Keratinocyte (primary cell): ENCODE measurements around the gene MTSS2. TPM values are rescaled to one million over a fixed set of nuclear protein-coding genes. Genes with fewer than 3 reads are reported as not detected.

ENCODE experiments used
- DNase-seq: peaks from one replicate; pipeline ENCODE4 v3.0.0-alpha.2; 2011; ENCODE audit warnings: low read depth, missing footprints, low spot score
- FAIRE-seq: peaks from 2 replicates; lab custom pipeline; 2011; peaks lifted over from hg19 to GRCh38; lab: Jason Lieb, UNC
- H2AFZ ChIP-seq: 2 replicates; pipeline ENCODE4 v1.6.0; 2012; ENCODE audit warnings: low read length, control low read depth, inconsistent platforms; ENCODE audit not compliant: control insufficient read depth
- H3K27ac ChIP-seq: 2 replicates; pipeline ENCODE4 v1.5.1; 2011; ENCODE audit warnings: low read length; ENCODE audit not compliant: control insufficient read depth, insufficient read depth
- H3K27me3 ChIP-seq: 3 replicates; pipeline ENCODE4 v1.6.0; 2011; ENCODE audit warnings: low read length; ENCODE audit not compliant: control insufficient read depth, insufficient read depth; ENCODE audit errors: extremely low read depth
- H3K36me3 ChIP-seq, 2 experiments: 2 replicates in 1 of 2; 3 replicates in 1 of 2; pipeline ENCODE4 v1.5.1; 2011; ENCODE audit warnings: low read length in 2 of 2, mild to moderate bottlenecking in 1 of 2; ENCODE audit not compliant: control insufficient read depth in 2 of 2, insufficient read depth in 2 of 2; ENCODE audit errors: extremely low read depth in 1 of 2
- H3K4me1 ChIP-seq: 3 replicates; pipeline ENCODE4 v1.5.1; 2011; ENCODE audit warnings: low read length; ENCODE audit not compliant: control insufficient read depth, insufficient read depth; ENCODE audit errors: extremely low read depth
- H3K4me2 ChIP-seq: 3 replicates; pipeline ENCODE4 v1.6.0; 2011; ENCODE audit warnings: low read depth, low read length; ENCODE audit not compliant: control insufficient read depth, insufficient read depth; ENCODE audit errors: extremely low read depth
- H3K4me3 ChIP-seq, 3 experiments: fragments of 200-600 bp in 1 of 3; sonication (generic) in 1 of 3; 2 replicates in 2 of 3; 3 replicates in 1 of 3; pipeline ENCODE4 v1.5.1; 2011 to 2016; ENCODE audit warnings: low read length in 3 of 3, mild to moderate bottlenecking in 3 of 3, control low read depth in 2 of 3, inconsistent platforms in 1 of 3, low read depth in 1 of 3, mixed read lengths in 1 of 3, mixed run types in 1 of 3, moderate library complexity in 1 of 3; ENCODE audit not compliant: control insufficient read depth in 2 of 3, insufficient read depth in 2 of 3; ENCODE audit errors: extremely low read depth in 1 of 3
- H3K79me2 ChIP-seq: 2 replicates; pipeline ENCODE4 v1.6.0; 2012; ENCODE audit warnings: low read length; ENCODE audit not compliant: control insufficient read depth, insufficient read depth
- H3K9ac ChIP-seq: 3 replicates; pipeline ENCODE4 v1.6.0; 2011; ENCODE audit warnings: low read length; ENCODE audit not compliant: control insufficient read depth, insufficient read depth; ENCODE audit errors: extremely low read depth
- H3K9me1 ChIP-seq: 3 replicates; pipeline ENCODE4 v1.6.0; 2011; ENCODE audit warnings: low read length; ENCODE audit not compliant: control insufficient read depth, insufficient read depth; ENCODE audit errors: extremely low read depth
- H3K9me3 ChIP-seq: 2 replicates; pipeline ENCODE4 v1.5.1; 2012; ENCODE audit warnings: low read depth, low read length; ENCODE audit not compliant: control insufficient read depth
- H4K20me1 ChIP-seq: 3 replicates; pipeline ENCODE4 v1.6.0; 2011; ENCODE audit warnings: low read length; ENCODE audit not compliant: control insufficient read depth, insufficient read depth; ENCODE audit errors: extremely low read depth
- EZH2 ChIP-seq: IDR thresholded peaks from one replicate; pipeline ENCODE4 v1.6.1; 2012; ENCODE audit warnings: inconsistent platforms, mild to moderate bottlenecking, low read length, moderate library complexity
- dilution Hi-C: fragments of 300-500 bp; cut with MboI; formaldehyde crosslinking; loops from one replicate; pipeline ENCODE4 v1.7.0; 2020; ENCODE audit warnings: low sequenced_read_pairs; ENCODE audit not compliant: extremely low pct_ligation_motif_present
- polyA plus RNA-seq, 5 experiments: library from polyadenylated mRNA; depleted of rRNA in 3 of 5; stranded (reverse) in 3 of 5; stranded (forward) in 1 of 5; unstranded in 1 of 5; fragments of >200 nt; gene quantifications; 1 replicate in 1 of 5; 2 replicates in 3 of 5; 3 replicates in 1 of 5; pipeline versions ENCODE4 v1.2.1 to v1.2.3, GENCODE V29; 2011 to 2012; ENCODE audit warnings: missing spikeins in 2 of 5, low read depth in 1 of 5, low replicate concordance in 1 of 5
- TF ChIP-seq, protein P1 (sequence below), 3 experiments: IDR thresholded peaks in 1 of 3; conservative IDR thresholded peaks in 1 of 3; optimal IDR thresholded peaks in 1 of 3; 2 replicates in 2 of 3; 3 replicates in 1 of 3; pipeline versions ENCODE3 to v1.5.1; 2011; ENCODE audit warnings: low read length in 3 of 3, mild to moderate bottlenecking in 3 of 3, moderate library complexity in 2 of 3, control low read depth in 1 of 3, inconsistent platforms in 1 of 3; ENCODE audit not compliant: insufficient read depth in 2 of 3; ENCODE audit errors: extremely low read depth in 1 of 3

Gene MTSS2
- polyA plus RNA-seq, 1 donor (not counting 4 experiments of a cell fraction or from before 2014, with no cell fraction given) = 13.3 TPM

DNA sequence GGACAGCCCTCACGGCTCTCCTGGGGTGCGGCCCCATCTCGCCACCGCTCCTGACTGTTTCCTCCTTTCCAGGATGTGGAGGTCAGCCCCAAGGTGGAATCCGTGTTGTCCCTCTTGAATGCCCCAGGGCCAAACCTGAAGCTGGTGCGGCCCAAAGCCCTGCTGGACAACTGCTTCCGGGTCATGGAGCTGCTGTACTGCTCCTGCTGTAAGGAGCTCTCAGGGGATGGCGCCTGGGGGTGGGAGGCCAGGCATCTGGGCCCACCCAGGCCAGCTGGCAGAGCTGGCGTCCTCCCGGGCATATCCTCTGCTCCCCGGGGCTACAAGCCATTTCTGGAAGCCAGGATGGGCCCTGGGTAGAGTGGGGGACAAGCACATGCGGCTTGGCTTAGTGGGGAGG is 26.3 kb downstream of the MTSS2 start:
- no peak for TF ChIP-seq EZH2
- TF ChIP-seq, protein P1, sequence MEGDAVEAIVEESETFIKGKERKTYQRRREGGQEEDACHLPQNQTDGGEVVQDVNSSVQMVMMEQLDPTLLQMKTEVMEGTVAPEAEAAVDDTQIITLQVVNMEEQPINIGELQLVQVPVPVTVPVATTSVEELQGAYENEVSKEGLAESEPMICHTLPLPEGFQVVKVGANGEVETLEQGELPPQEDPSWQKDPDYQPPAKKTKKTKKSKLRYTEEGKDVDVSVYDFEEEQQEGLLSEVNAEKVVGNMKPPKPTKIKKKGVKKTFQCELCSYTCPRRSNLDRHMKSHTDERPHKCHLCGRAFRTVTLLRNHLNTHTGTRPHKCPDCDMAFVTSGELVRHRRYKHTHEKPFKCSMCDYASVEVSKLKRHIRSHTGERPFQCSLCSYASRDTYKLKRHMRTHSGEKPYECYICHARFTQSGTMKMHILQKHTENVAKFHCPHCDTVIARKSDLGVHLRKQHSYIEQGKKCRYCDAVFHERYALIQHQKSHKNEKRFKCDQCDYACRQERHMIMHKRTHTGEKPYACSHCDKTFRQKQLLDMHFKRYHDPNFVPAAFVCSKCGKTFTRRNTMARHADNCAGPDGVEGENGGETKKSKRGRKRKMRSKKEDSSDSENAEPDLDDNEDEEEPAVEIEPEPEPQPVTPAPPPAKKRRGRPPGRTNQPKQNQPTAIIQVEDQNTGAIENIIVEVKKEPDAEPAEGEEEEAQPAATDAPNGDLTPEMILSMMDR (optimal IDR thresholded peaks at IDR 0.05 in 1 of 3, IDR thresholded peaks at IDR 0.05 in 1 of 3, conservative IDR thresholded peaks at IDR 0.05 in 1 of 3; ENCODE audit: extremely low read depth in 1 of 3, insufficient read depth in 2 of 3, low read length in 3 of 3) = no peak
- H3K79me2 ChIP-seq = no peaks in the 10 kb centered on the region
- DNase-seq (no peak), FAIRE-seq (no peak)
- no peak overlapping the region for H3K9ac ChIP-seq
- no peak overlapping the region for H2AFZ ChIP-seq
- dilution Hi-C loops = no loop called here
- H3K4me1 ChIP-seq = no peaks in the 10 kb centered on the region
- H3K4me3 ChIP-seq = no peak overlapping the region
- no peak overlapping the region for H3K27ac ChIP-seq
- no peak overlapping the region for H3K4me2 ChIP-seq
- H3K36me3 ChIP-seq = peaks cover 5 to 9% of the 10 kb centered on the region in 2 experiments
- H3K9me3 ChIP-seq = no peaks in the 10 kb centered on the region
- H3K27me3 ChIP-seq = no peaks in the 10 kb centered on the region
- no peaks in the 10 kb centered on the region for H3K9me1 ChIP-seq
- H4K20me1 ChIP-seq = no peaks in the 10 kb centered on the region

DNA sequence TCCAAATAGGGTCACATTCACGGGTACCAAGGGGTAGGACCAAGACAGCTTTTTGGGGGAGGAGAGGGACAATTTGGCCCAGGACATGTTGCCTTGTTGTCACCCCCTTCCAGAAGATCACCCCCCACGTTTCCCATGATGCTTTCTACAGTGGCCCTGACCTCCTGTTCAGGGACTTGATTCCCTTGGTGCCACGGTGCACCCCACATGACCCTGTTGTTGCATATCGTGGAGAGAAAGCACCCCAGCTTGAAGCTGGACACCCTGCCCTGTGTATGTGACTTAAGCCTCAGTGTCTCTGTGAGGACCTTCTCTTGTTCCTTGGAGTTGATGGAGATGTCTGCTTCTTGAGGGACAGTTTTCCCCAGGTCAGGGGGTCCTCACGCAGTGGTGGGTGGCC is 26.9 kb downstream of the MTSS2 start:
- no peaks in the 10 kb centered on the region for H3K79me2 ChIP-seq
- no peak overlapping the region for H2AFZ ChIP-seq
- H3K9me1 ChIP-seq = no peaks in the 10 kb centered on the region
- H3K4me2 ChIP-seq = no peak overlapping the region
- H3K4me1 ChIP-seq = peaks cover 4% of the 10 kb centered on the region
- dilution Hi-C loops = no loop called here
- H3K9ac ChIP-seq = no peak overlapping the region
- no peaks in the 10 kb centered on the region for H3K9me3 ChIP-seq
- H3K4me3 ChIP-seq = no peak overlapping the region
- no peaks in the 10 kb centered on the region for H4K20me1 ChIP-seq
- FAIRE-seq (no peak), DNase-seq (no peak)
- TF ChIP-seq, protein P1 (optimal IDR thresholded peaks at IDR 0.05 in 1 of 3, IDR thresholded peaks at IDR 0.05 in 1 of 3, conservative IDR thresholded peaks at IDR 0.05 in 1 of 3; ENCODE audit: extremely low read depth in 1 of 3, insufficient read depth in 2 of 3, low read length in 3 of 3) = no peak
- no peak for TF ChIP-seq EZH2
- H3K27ac ChIP-seq = no peak overlapping the region
- H3K27me3 ChIP-seq = no peaks in the 10 kb centered on the region
- peaks cover 2 to 3% of the 10 kb centered on the region in 2 experiments for H3K36me3 ChIP-seq
